KBM-7 (cell line): ENCODE measurements around the gene DHX38.
A peak's percentile ranks its signal among the peaks of the same experiment; 100 is the strongest.

Source experiments
- DNase-seq: peaks from one replicate; pipeline ENCODE4 v3.0.0-alpha.2; 2015
- in situ Hi-C: fragments of 300-500 bp; cut with MboI; formaldehyde crosslinking; loops from 2 replicates; pipeline ENCODE4 v1.14.3; 2020; ENCODE audit warnings: low sequenced_read_pairs, low pct_unique_long_range_greater_than_20kb, mixed read lengths

The DHX38 gene

DNA sequence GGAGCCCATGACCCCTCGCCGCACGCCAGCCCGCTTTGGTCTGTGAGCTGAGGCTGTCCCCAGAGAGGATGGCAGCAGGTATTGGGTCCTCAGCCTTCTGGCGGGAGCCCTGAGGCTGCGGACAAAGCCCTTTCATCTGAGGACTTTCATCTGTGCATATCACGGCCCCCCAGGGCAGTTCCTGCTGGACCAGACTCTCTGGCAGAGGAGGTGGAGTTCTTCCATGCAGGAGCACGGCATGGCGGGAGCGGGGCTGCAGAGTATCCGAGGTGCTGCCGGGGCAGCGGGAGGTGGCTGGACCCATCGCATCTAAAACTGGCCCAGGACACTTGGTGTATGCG, 18.8 kb downstream of the DHX38 start:
- DNase-seq: no peak
- in situ Hi-C loops: no loop called here

DNA sequence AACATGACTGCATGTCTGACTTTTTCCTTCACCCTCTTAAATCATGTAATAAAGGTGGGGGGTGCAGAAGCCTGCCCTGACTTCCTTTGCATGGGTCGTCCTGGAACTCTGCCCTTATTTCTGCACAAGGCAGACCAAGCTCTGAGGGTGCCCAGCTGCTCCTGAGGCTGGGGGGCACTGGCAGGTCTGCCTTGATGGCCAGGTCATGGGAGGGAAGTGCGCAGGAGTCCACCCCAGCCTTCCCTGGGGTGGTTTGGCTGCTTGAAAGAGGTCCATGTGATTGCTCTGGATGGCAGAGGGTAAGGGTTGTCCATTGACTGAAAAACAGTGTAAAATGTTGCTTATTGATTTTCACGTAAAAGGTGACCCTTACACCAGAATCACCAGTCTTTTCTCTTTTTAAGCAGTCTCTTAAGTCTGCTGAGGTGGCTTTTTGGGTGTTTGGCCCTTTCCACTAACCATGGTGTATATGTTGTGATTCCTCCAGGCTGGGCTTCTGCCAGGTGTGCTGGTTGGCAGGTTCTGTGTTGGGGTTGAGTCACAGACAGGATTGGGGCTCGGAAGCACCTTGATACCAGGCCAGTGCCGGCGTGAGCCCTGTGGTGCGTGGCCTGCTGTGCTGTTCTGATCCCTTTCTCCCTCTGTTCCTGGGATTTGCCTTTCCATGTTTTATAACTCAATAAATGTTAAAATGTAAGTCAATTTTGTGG, 19.4 kb downstream of the DHX38 start:
- in situ Hi-C loops: no loop called here
- DNase-seq: no peak

DNA sequence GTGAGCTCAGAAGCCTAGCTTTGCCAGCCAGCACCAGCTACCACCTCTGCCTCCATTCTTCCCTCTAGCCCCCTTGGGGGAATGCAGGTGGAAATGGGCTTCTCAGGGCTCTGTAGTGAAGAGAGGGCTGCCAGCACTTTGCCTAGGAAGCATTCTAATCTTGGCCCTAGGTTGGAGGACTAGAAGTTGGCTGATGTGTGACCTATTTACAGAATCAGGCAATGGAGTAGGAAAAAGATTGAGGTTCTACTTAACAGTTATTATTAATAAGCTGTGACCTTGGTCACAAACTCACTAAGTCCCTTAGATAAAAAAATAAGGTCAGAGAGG, 19.9 kb downstream of the DHX38 start:
- in situ Hi-C loops: no loop called here
- no peak for DNase-seq

DNA sequence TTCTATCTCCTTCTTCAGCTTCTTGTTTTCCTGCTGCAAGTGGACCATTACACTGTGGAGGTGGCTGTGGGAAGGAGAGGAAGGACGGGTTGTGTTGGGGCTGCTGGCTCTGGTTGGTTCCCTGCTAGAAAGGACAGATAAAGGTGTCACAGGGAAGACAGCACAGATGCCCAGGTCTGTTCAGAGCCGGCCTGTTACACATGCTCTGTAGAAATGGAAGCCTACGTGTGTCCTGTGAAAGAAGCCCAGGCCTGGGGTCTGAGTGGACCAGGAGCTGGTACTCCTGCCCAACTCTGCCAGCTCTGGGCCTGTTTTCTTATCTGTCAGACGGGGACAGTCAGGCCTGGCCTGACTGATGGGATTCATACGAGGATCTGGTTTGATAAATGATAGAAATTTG, 26.4 kb downstream of the DHX38 start:
- no peak for DNase-seq
- in situ Hi-C loops: no loop called here

DNA sequence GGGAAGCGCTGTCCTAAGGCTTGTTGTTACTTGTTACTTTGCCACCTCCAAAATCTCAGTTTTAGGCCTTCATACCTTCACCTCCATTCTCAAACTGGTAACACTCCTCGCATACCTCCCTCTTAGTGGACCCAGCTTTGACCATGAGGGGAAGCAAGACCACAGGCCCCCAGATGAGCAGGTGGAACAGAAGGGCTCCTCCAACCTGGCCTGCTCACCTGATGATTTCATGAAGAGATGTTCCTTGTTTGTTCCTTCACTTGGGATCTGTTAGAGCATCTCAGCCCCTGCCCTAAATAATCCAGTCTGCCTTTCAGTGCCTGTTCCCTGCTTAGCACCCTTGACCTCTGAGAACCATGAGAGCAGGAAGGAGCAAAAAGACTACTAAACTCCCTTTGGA, 28.7 kb downstream of the DHX38 start:
- in situ Hi-C loops: no loop called here
- DNase-seq: no peak

DNA sequence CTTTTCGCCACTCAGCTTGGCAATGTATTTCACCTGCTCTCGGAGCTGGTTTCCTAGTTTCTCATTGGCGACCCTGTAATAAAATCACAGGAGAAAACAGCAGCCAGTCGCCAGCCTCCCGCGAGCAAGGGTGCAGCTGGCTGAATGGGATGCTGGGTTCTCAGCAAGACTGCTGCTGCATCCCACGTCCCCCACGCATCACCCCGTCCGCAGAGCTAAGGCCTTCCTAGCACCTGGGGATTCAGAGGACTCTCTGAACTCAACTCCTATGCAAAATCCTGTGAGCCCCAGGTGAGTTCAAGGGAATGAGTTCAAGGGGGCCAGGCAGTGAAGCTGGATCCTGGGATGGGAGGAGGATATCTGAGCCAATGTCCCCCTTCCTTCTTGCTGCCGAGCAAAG, 29.3 kb downstream of the DHX38 start:
- in situ Hi-C loops: no loop called here
- no peak for DNase-seq

DNA sequence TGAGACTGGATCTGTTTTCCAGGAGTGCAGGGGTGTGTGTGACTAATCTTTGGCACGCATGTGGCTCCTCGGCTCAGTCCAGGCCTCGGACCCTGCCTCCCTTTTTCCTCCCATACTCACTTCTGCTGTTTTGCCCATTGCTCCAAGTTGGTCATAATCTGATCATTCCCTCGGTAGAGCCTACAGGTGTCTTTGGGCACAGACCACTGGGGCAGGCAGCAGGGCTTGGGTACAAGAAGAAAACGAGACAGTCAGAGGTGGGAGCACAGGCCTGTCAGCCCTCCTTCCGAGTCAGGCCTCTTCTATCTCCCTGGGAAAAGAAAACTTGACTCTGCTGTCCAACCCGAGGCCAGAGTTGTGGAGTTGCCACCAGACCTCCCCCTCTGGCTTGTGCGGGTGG, 29.8 kb downstream of the DHX38 start:
- DNase-seq: no peak
- in situ Hi-C loops: no loop called here

DNA sequence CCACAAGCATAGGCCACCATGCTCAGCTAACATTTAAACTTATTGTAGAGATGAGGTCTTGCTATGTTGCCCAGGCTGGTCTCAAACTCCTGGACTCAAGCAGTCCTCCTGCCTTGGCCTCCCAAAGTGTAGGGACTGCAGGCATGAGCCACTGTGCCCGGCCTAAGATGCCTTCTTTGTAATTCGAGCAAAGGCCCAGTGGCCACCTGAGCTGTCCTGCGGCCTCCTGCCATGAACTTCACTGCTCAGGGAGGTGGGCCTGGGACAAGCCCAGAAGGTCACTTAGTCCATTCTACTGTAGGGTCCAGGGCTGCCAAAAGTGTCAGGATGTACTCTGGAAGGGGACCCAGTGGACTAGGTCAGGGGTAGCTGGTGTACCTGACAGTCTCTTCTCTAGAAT, 30.5 kb downstream of the DHX38 start:
- no peak for DNase-seq
- in situ Hi-C loops: no loop called here

DNA sequence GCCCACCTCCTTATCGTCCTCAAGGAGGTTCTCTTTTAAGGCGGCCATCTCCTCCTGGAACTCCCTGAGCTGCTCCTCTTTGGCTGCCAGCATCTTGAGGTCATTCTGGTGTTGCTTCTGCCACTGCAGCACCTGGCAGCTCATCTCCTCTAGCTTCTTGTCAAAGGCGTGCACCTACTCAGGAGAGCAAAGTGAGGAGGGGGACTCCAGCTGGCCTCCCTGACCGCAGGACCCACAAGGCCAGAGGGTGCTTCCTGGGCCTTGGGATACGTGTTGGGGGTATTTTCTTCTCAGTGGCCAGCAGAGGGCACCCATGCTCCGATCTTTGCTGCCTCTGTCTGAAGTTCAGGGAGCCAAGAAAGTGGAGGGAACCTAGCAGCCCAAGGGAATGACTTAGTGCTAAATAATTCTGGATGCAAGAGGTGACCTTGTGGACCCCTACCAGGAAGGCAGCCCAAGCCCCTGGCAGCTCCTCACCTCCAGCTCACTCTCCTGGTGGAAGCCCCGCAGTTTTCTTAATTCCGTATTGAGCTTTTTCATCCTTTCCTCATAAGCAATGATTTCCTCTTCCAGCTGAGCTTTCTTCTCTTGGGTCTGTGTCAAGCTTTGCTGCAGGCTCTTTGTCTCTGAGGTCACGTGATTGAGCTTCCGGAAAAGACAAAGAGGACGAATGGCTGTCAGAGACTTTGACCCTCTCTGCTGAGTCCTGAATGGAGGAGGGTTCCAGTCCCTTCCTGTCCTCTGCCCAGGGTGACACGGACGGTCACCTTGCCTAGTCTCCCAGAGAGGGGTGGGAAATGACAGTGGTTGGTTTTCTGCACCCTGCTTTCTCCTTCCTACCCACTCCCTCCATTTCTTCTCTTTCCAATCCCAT, 31.4 kb downstream of the DHX38 start:
- peak; percentile 64 for DNase-seq

DNA sequence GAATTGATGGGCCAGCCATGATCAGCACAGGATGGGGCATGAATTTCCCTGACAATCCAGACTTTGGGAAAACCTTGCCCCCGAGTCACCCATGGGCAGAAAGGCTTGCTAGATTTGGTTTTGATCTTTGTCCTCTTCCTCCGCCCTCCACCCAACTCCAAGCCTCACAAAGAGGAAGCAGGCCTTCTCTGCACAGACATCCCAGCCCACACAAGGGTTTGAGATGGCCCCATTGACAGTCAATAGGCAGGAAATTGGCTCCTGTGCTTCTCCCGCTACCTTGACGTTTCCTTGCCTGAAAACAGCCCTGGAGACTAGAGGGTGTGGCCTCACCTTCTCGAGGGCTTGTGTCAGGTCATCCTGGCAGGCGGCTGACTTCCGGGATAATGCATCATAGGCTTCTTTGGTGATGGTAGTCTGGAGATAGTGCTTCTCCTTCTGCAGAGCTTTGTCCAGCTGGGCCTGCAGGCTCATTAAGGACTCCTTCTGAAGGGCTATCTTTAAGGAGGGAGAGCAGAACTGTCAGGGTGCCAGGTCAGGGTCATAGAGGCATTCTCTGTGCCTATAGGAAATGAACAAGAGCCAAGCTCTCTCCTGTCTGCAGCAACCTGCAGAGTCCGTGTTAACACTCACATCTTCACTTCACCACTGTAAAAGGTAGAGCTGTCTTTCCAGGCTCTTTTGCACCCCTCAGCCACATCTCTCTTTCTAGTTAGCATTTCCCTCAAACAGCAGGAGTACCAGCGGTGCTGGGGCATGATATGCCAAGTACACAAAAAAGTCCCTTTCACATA, 32.2 kb downstream of the DHX38 start:
- no peak for DNase-seq
- in situ Hi-C loops: loop anchor here (25.0 kb wide), 1 partner anchor 336 kb away; no protein-coding TSS in a partner anchor

More for the DNA sequence above, 31.4 kb downstream of the DHX38 start:
- in situ Hi-C loops: loop anchor here (25.0 kb wide), 1 partner anchor 337 kb away; no protein-coding TSS in a partner anchor

DNA sequence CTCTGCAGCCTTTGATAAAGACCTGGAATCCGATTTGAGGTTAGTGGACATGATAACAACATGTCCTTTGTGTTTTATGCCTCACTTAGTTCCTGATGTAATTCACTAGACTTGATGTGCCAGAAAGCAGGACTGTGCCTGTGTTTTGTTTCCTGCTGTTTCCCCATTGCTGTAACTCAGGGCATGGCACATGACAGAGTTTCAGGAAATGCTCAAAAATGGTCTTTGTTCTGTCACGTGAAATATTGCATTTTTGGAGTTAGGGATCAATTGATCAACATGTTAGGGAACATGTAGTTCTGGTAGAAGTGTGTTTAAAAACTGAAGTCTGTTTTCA, 32.8 kb downstream of the DHX38 start:
- in situ Hi-C loops: loop anchor here (25.0 kb wide), 1 partner anchor 336 kb away; no protein-coding TSS in a partner anchor
- no peak for DNase-seq

DNA sequence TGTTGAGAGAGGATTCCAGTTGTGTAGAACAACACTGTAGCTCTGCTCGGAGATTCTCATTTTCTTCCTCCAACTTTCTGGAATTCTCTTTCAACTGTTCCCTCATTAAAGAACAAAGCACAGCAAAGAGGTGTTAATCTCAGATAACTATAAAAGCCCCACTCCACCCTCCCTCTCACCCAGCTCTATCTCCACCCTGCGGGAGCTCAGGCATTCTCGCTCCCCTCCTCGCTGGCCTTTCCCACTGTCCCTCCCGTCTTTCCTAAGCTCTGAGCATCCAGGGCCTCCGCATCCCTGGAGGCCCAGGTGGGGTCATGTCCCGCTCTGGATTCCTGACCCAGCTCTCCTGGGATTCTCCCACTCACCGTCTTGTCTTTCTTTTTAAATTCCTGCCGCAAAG, 35.1 kb downstream of the DHX38 start:
- no peak for DNase-seq
- in situ Hi-C loops: loop anchor here (25.0 kb wide), 1 partner anchor 334 kb away; no protein-coding TSS in a partner anchor

DNA sequence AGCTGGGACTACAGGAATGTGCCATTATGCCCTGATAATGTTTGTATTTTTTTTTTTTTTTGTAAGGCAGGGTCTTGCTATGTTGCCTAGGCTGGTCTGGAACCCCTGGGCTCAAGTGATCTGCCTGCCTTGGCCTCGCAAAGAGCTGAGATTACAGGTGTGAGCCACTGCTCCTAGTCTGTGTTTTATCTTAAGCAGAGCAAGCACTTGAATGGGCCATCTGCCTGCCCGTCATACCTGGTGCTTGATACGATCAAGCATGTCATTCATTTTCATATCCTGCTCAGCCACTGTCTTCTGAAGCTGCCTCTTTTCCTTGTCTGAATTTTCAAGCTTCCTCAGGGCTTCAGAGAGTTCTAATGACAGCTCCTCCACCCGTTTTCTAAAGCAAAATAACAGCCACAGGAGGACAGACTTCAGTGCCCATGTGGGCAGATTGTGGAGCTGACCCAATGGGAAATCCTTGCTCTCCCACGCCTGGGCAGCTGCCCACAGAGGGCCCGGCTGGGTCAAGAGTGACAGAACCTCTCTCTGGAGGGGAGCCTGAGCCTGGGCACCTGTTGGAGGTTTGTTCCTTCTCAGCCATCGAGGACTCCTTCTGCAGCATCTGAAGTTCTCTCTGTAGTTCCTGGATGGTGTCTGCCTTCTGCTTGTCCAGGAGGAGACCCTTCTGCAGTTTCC, 36.5 kb downstream of the DHX38 start:
- in situ Hi-C loops: loop anchor here (25.0 kb wide), 1 partner anchor 332 kb away; no protein-coding TSS in a partner anchor
- DNase-seq: no peak

DNA sequence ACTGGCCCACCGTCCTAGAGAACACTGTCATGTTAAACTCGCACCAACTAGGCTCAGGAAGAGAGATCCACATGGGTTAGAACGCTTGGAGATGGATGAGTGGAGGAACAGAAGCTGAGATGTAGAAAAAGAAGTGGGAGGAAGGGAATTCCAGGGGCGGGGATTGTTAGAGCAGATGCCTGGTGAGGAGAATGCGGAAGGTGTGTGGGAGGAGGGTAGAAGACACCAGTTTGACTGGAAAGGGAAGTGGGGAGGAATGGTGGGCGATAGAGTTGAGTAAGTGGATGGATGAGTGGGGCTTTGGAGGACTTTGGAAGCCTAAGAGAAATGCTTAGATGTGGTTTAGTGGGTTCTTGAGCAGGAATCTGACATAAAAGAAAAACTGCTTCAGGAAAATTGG, 37.4 kb downstream of the DHX38 start:
- no peak for DNase-seq
- in situ Hi-C loops: loop anchor here (25.0 kb wide), 1 partner anchor 331 kb away; no protein-coding TSS in a partner anchor

DNA sequence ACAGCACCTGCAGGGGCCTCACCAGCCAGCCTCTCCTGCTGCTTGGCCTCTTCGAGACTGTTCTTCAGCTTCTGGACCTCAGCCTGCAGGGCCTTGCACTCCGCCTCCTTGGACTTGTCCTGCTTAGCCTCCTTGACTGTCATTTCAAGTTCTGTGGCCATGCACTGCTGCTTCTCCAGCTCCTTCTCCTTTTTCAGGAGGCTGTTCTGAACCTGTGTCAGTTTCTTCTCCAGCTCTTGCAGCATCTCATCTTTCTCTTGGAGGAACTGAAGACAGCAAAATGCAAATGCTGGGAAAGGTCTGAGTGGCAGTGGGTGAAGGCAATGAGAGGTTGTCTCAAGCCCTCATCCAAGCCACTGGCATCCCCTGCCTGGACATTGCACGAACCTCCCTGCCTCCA, 39.1 kb downstream of the DHX38 start:
- no peak for DNase-seq
- in situ Hi-C loops: loop anchor here (25.0 kb wide), 1 partner anchor 330 kb away; no protein-coding TSS in a partner anchor

DNA sequence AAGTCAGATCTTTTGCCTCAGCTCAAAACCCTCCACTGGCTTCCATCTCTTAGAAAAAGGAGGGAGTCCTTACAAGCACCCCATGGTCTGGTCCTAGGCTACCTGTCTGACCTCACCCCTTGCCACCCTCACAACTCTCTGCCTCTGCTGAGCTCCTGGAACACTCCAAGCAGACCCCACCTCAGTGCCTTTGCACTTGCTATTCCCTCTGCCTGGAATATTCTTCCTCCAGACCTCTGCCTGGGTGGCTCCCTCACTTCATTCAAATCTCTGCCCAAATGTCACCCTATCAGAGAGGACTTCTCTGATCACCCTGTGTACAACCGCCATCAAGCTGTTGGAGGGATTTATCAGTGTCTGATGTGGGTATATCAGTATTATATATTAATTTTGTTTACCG, 40.9 kb downstream of the DHX38 start:
- in situ Hi-C loops: loop anchor here (25.0 kb wide), 1 partner anchor 328 kb away; no protein-coding TSS in a partner anchor
- DNase-seq: no peak

DNA sequence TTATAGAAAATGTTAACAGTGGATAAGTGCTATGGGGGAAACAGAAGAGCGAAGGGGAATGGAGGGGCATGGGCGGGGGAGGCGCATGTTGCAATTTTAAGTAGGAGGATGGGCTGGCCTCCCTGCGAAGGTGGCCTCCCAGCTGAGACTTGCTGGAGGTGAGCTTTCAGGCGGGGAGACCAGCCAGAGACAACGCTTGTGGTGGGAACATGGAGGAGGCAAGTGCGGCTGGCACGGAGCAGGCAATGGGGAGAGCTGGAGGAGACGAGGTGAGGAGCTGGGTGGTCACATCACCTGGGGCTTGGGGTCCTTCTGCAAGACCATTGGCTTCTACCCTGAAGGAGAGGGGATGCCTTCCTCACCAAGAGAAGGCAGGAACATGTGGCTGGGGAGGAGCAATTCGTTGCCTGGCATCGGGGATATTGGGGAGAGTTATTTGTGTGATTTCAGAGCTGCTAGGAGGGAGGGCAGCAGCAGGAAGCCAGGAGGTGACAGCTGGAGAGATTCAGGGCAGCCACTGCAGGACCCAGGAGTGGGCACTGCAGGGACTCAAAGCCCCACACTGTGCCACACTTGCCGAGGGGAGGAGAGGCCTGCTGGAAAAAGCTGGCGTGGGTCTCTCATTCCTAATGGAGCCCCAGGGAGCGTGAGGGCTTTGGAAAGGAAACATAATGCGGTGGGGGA, 43.9 kb downstream of the DHX38 start:
- DNase-seq: no peak
- in situ Hi-C loops: loop anchor here (25.0 kb wide), 1 partner anchor 325 kb away; no protein-coding TSS in a partner anchor

DNA sequence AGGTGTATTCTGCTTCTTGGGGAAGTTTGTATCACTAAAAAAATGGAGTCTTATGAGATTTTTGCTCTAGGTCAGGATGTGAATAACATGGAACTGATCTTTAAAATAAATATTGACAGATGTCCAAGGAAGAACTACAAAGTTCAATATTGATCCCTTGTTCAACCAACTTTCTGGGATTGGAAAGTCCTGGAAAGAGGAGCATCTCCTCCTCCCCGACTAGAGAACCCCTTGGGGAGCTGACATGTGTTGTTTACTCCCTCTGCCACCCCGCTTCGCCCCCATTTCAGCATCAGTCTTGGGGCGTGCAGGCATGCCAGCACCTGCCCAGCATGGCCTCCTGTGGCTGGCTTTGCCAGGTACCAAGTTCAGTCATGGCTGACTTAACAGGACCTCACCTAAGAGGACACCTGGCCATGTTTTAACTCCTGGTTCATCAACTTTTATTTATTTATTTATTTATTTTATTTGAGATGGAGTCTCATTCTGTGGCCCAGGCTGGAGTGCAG, 44.5 kb downstream of the DHX38 start:
- no peak for DNase-seq
- in situ Hi-C loops: loop anchor here (25.0 kb wide), 1 partner anchor 324 kb away; no protein-coding TSS in a partner anchor
